GM18870 (cell line): ENCODE results near the gene F5.
"Not testable (repeated sequence)": the region's sequence is repeated elsewhere in the genome, so short reads cannot be mapped to it uniquely, and the experiment has no call there.

ENCODE experiments used
- ATAC-seq: cut with Tn5 transposase; IDR thresholded peaks from one replicate; pipeline ENCODE4 v1.9.1; 2021; ENCODE audit warnings: moderate library complexity; ENCODE audit not compliant: unreplicated experiment

Gene F5

GRCh38 chr1:169511316-169512005 is 74.8 kb downstream of the F5 start:
- ATAC-seq = no peak

GRCh38 chr1:169510060-169510459 is 76.2 kb downstream of the F5 start:
- ATAC-seq = no peak

DNA sequence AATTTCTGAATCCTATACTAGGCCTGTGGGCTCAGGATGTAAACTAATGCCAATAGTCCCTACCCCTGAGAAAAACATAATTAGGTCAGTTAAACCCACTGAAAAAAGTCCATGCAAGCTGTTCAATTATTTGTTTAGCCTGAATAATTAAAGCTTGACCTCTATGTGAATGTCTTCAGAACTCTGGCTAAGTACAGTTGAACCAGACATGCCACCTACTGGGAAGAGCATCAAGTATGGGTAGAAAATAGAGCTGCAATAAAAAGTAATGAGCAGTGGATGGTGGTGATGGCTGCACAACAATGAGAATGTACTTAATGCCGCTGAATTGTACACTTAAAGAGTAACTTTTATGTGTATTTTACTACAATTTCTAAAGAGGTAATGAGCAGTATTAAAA is 76.9 kb downstream of the F5 start:
- ATAC-seq = no peak

- no peak for ATAC-seq
Measured at GRCh38 chr1:169508432-169509338, 77.6 kb downstream of the F5 start.

- no peak for ATAC-seq
Measured at GRCh38 chr1:169507413-169507812, 78.9 kb downstream of the F5 start.

GRCh38 chr1:169503601-169504000 is 82.7 kb downstream of the F5 start:
- not testable (repeated sequence) for ATAC-seq

GRCh38 chr1:169499807-169500206 is 86.5 kb downstream of the F5 start:
- ATAC-seq = no peak

DNA sequence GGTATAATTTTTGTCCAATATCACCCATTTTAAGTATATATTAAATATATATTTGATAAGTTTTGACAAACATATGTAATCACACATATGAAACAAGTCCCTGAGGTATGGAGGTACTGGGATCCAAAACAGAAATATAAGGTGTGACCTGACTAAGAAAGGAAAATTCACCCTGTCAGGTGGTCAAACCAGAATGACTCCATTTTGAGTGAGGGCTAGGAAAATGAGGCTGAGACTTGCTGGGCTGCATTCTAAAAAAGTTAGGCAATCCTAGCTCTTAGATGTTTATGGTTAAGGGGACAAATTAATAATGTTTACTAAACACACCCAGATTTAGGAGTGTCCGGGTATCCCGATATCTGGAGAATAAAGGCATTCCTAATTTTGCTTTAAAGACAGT is 89.0 kb downstream of the F5 start:
- no peak for ATAC-seq

- ATAC-seq = no peak
Measured at GRCh38 chr1:169495916-169496315, 90.4 kb downstream of the F5 start.

DNA sequence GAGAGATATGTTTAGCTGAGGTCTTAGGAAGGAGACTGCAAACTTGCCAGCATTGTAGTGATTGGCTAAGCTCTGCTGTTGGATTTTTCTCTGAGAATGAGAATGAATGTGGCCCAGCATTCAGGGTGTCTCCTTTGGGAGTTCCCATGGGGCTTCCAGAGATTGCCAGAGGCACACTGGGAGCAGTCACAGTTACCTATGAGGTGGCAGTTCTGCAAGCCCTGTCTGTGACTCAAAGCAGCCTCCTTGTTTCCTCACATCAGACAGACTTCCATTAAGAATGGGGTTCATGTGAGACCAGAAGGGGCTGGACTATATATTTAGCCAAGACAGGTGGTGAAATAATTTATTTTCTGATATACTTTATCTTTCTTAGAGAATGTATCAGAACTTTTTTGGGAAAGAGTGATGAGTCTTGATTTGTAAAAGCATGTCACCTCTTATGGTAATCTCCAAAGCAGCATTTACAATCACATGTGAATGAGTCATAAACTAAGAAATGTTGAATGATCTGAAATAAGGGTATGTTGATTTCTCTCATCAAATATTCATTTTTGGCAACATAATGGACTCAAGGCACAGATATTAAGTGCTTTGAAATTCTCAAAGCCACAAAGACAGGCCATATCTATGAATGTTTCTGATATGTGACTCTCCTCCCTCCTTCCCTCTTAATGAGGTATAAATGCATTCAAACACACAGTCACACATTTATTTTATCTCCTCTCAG is 91.1 kb downstream of the F5 start:
- no peak for ATAC-seq

DNA sequence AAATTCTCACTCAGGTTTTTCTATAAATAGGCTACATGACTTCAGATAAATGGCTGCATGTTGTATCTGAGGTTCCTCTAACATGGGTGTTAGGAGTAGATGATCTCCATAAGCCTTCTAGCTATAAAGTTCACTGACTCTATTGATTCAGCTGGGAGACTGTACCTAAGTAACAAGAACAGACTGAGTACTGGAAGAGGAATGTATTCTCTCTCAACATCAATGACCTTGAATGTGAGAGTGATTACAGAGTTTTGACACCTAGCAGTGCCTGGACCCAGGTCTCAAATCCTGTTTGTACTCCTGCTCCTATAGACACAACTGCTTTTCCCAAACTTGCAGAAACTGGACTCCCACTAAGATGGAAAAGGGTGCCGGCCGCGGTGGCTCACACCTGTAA is 91.9 kb downstream of the F5 start:
- ATAC-seq = no peak

- no peak for ATAC-seq
Measured at GRCh38 chr1:169493251-169493650, 93.0 kb downstream of the F5 start.

DNA sequence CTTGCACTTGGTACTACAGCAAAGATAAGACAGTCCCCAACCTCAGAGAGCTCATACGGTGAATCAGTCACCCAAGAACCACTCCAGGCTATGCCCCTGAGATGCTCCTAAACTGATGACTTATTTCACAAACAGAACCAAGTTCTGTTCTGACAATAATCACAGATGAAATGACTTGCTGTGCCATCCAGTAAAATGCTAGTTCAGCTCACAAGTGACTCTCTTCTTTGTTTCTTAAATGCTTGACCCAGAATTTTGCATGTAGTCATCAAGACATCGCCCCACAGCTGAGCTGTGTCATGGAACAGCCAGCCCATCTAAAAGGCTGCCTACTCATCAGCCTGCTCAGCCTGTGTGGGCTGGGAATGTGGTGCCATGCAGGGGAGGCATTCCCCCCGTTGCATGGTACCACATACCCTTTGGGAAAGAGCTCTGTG is 94.4 kb downstream of the F5 start:
- peak; percentile 53 for ATAC-seq

- ATAC-seq = no peak
Measured at GRCh38 chr1:169488157-169488556, 98.1 kb downstream of the F5 start.

- ATAC-seq = no peak
Measured at GRCh38 chr1:169487561-169487960, 98.7 kb downstream of the F5 start.

GRCh38 chr1:169487133-169487532 is 99.1 kb downstream of the F5 start:
- ATAC-seq = no peak

DNA sequence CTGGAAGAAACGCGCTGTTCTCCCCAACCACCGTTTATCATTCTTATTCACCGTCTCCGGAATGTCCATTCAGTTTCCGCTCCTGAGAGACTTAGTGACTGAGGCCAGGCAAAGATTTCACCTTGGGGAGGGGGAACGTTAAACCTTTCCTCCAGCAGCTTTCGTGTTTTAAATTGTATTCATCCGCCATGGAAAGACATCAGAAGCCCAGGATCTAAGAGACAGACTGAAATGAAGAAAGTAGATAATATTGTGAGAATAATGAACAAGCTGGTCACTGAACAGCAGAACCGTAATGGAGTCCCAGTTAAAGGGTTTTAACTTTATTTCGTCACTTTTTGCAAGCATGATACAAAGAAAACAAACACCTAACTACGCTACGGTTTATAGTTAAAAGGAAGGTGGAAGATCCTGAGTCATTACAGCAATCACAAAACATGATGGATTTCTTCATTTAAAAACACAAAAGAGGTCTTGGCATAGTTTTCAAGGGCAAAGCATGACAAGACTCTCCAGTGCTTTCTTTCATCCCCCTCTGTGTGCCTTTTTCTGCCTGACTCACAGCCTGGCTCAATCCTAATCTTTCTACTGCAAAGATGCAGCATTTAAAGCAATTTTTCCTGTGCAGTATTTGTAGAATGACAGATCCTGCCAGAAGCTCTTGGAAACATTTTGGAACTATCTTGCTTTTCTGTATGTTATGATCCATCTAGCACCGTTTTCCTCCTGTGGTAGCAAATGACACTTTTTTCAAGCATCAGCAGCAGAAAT is 99.8 kb downstream of the F5 start:
- no peak for ATAC-seq

DNA sequence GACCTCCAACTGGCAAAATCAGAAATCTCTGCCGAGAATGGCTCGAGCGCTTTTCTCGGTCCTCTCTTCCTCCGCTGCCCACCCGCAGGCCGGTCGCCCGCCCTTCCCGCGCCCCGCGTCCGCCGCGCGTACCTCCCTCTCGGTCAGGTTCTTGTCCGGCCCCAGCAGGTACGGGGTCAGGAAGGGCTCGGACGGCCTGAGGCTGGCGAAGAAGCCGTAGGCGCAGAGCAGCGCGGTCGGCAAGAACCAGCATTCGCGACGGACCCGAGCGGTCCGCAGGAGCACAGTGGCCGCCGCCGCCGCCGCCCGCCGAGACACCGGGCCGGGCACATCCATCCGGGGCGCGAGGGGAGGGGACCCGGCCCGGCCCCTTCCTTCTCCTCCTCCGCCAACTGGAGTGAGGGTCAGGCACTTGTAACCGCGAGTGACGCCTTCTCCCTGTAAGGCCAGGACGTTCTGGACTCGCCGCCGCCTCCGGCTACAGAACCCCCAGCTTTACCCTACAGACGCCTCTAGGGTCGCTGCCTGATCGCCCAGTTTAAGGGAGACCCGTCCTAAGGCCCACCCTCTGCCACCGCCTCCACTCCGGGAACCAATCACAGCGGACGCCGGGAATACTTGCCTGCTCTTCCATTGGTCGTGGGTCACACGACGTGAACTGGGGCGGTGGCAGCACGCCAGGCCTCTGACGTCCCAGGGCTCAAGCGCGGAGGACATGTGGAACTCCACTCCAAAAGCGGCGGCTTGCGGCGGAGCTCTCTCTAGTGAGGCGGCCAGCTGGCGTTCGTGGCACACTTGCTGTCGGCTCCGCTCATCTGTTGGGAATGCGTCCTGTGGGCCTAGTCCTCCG is 100.6 kb downstream of the F5 start, which contains the start of gene SLC19A2:
Gene SLC19A2 (minus strand): TSS at position 514 of the 850 bp plus-strand sequence. CDS start 178 bp downstream, at position 336.
- peak; percentile 97 for ATAC-seq

- peak; percentile 16 for ATAC-seq
Measured at GRCh38 chr1:169484683-169485430, 101.4 kb downstream of the F5 start.
